CD14-positive monocyte (primary cell): ENCODE data around the gene PCBP3. TPM values are rescaled to one million over a fixed set of nuclear protein-coding genes. Genes with fewer than 3 reads are reported as not detected.
A peak's percentile ranks its signal among the peaks of the same experiment; 100 is the strongest.

ENCODE experiments used
- DNase-seq, 3 donors: peaks; one replicate each; pipeline ENCODE4 v3.0.0-alpha.2; 2011 to 2022
- H2AFZ ChIP-seq: 2 replicates; pipeline ENCODE4 v1.6.0; 2012; ENCODE audit warnings: mild to moderate bottlenecking, low read depth, low read length, inconsistent platforms; ENCODE audit not compliant: insufficient read depth, poor library complexity, severe bottlenecking
- H3K27ac ChIP-seq, 2 donors: 1 replicate in 1 of 2; 2 replicates in 1 of 2; pipeline ENCODE4 v1.5.1; 2012 to 2013; ENCODE audit warnings: low read length in 2 of 2, control low read depth in 1 of 2, inconsistent platforms in 1 of 2, low read depth in 1 of 2, mild to moderate bottlenecking in 1 of 2
- H3K27me3 ChIP-seq, 2 donors: one replicate each; pipeline versions ENCODE4 v1.6.0 to v1.6.1; 2011 to 2013; ENCODE audit warnings: low read length in 2 of 2; ENCODE audit not compliant: control insufficient read depth in 2 of 2, insufficient read depth in 2 of 2
- H3K36me3 ChIP-seq, 2 donors: replicated peaks in 1 of 2; 1 replicate in 1 of 2; 2 replicates in 1 of 2; pipeline versions ENCODE4 v1.5.1 to v1.6.1; 2012 to 2013; ENCODE audit warnings: low read length in 2 of 2, control low read depth in 1 of 2, inconsistent platforms in 1 of 2, mild to moderate bottlenecking in 1 of 2; ENCODE audit not compliant: insufficient read depth in 2 of 2, control insufficient read depth in 1 of 2
- H3K4me1 ChIP-seq, 2 donors: 1 replicate in 1 of 2; 2 replicates in 1 of 2; pipeline versions ENCODE4 v1.5.1 to v1.6.1; 2012 to 2013; ENCODE audit warnings: low read length in 2 of 2, control low read depth in 1 of 2, inconsistent platforms in 1 of 2, mild to moderate bottlenecking in 1 of 2, moderate library complexity in 1 of 2; ENCODE audit not compliant: insufficient read depth in 2 of 2, control insufficient read depth in 1 of 2
- H3K4me2 ChIP-seq: replicated peaks from 2 replicates; pipeline ENCODE3; 2012; ENCODE audit warnings: low read length, moderate library complexity, mild to moderate bottlenecking; ENCODE audit not compliant: poor library complexity, severe bottlenecking; ENCODE audit errors: extremely low read depth
- H3K4me3 ChIP-seq, 3 experiments: fragments of 200-600 bp in 1 of 3; sonication (generic) in 1 of 3; replicated peaks in 1 of 3; 1 replicate in 2 of 3; 2 replicates in 1 of 3; pipeline ENCODE4 v1.5.1; 2011 to 2013; ENCODE audit warnings: low read length in 3 of 3, mild to moderate bottlenecking in 3 of 3, control low read depth in 2 of 3, low read depth in 2 of 3, inconsistent platforms in 1 of 3, moderate library complexity in 1 of 3
- H3K79me2 ChIP-seq: 2 replicates; pipeline ENCODE4 v1.6.0; 2012; ENCODE audit warnings: mild to moderate bottlenecking, control low read depth, inconsistent platforms, low read length, moderate library complexity; ENCODE audit not compliant: insufficient read depth
- H3K9ac ChIP-seq: 2 replicates; pipeline ENCODE4 v1.6.0; 2017; ENCODE audit warnings: low read length, mild to moderate bottlenecking; ENCODE audit not compliant: insufficient read depth, poor library complexity, severe bottlenecking
- H3K9me3 ChIP-seq, 2 donors: replicated peaks in 1 of 2; 1 replicate in 1 of 2; 2 replicates in 1 of 2; pipeline versions ENCODE4 v1.5.1 to v1.6.1; 2012 to 2013; ENCODE audit warnings: low read length in 2 of 2, control low read depth in 1 of 2; ENCODE audit not compliant: control insufficient read depth in 1 of 2, insufficient read depth in 1 of 2
- H4K20me1 ChIP-seq: 2 replicates; pipeline ENCODE4 v1.6.0; 2012; ENCODE audit warnings: mild to moderate bottlenecking, low read length, control low read depth, moderate library complexity; ENCODE audit not compliant: insufficient read depth
- H3K27ac Mint-ChIP-seq, 7 donors: one replicate each; pipeline ENCODE4 v1.8.0; 2020; ENCODE audit warnings: mild to moderate bottlenecking in 7 of 7, mixed read lengths in 7 of 7, moderate library complexity in 6 of 7, inconsistent platforms in 2 of 7
- H3K27me3 Mint-ChIP-seq, 3 donors: one replicate each; pipeline ENCODE4 v1.8.0; 2021 to 2022; ENCODE audit warnings: low read depth in 3 of 3, mild to moderate bottlenecking in 3 of 3, mixed read lengths in 3 of 3, moderate library complexity in 3 of 3, inconsistent platforms in 1 of 3
- H3K36me3 Mint-ChIP-seq, 2 donors: one replicate each; pipeline ENCODE4 v1.8.0; 2020; ENCODE audit warnings: mixed read lengths in 2 of 2, inconsistent platforms in 1 of 2, mild to moderate bottlenecking in 1 of 2
- H3K4me1 Mint-ChIP-seq: one replicate; pipeline ENCODE4 v1.8.0; 2020; ENCODE audit warnings: mild to moderate bottlenecking, mixed read lengths
- H3K4me3 Mint-ChIP-seq, 2 donors: one replicate each; pipeline ENCODE4 v1.8.0; 2020; ENCODE audit warnings: mild to moderate bottlenecking in 2 of 2, mixed read lengths in 2 of 2, moderate library complexity in 1 of 2
- H3K9me3 Mint-ChIP-seq, 7 donors: one replicate each; pipeline ENCODE4 v1.8.0; 2020 to 2022; ENCODE audit warnings: mixed read lengths in 7 of 7, mild to moderate bottlenecking in 6 of 7, moderate library complexity in 6 of 7, inconsistent platforms in 2 of 7
- CTCF ChIP-seq: fragments of 200-600 bp; IDR thresholded peaks from one replicate; pipeline ENCODE4 v1.8.0; 2022; ENCODE audit warnings: antibody characterized with exemption, mild to moderate bottlenecking
- WGBS: methylation state at CpG from one replicate; pipeline ENCODE4 v1.1.5; 2013; ENCODE audit warnings: missing lambda C conversion rate; ENCODE audit not compliant: insufficient coverage; 5-methylcytosine and 5-hydroxymethylcytosine counted together
- intact Hi-C, 2 donors: fragments of 100-400 bp; cut with micrococcal nuclease; formaldehyde crosslinking; loops; one replicate each; pipeline versions ENCODE4 v1.15.0 to v1.15.1; 2023
- polyA plus RNA-seq, 3 donors: library from polyadenylated mRNA; depleted of rRNA in 1 of 3; unstranded in 2 of 3; stranded (reverse) in 1 of 3; fragments of 300-500 nt in 2 of 3; fragments of >200 nt in 1 of 3; fragmentation: Illumina TruSeq in 2 of 3; gene quantifications; 1 replicate in 2 of 3; 2 replicates in 1 of 3; pipeline ENCODE4 v1.2.3, GENCODE V29; 2012 to 2021

Gene PCBP3
- polyA plus RNA-seq, 3 donors: 0.34 to 0.49 TPM; not detected in 1

- intact Hi-C loops: no loop called here
- no CpG with 5 or more reads among the region's 1 CpG for WGBS
- Mint-ChIP-seq H3K27ac (no peak overlapping the region), H3K27me3 (peaks cover 0 to 3% (median 0%) of the 10 kb centered on the region in 3 donors), H3K4me3 (no peak overlapping the region), H3K36me3 (peaks cover 0 to 7% of the 10 kb centered on the region in 2 donors), H3K4me1 (peaks cover 6% of the 10 kb centered on the region), H3K9me3 (peaks cover 17 to 26% (median 20%) of the 10 kb centered on the region in 7 donors)
- no peaks in the 10 kb centered on the region for H3K79me2 ChIP-seq
- H3K9me3 ChIP-seq: peaks cover 14 to 15% of the 10 kb centered on the region in 2 donors
- no peaks in the 10 kb centered on the region for H3K27me3 ChIP-seq
- H3K27ac ChIP-seq: no peak overlapping the region
- no peak overlapping the region for H3K4me3 ChIP-seq
- no peak for TF ChIP-seq CTCF
- no peak for DNase-seq
- H4K20me1 ChIP-seq: no peaks in the 10 kb centered on the region
- H3K4me1 ChIP-seq: no peaks in the 10 kb centered on the region
- no peak overlapping the region for H3K4me2 ChIP-seq
- H3K9ac ChIP-seq: no peak overlapping the region
- no peaks in the 10 kb centered on the region for H3K36me3 ChIP-seq
- H2AFZ ChIP-seq: no peak overlapping the region
Measured at GRCh38 chr21:45778686-45779085, 135.2 kb downstream of the PCBP3 start.

- TF ChIP-seq CTCF: no peak
- Mint-ChIP-seq H3K36me3 (peaks cover 0 to 7% of the 10 kb centered on the region in 2 donors), H3K27me3 (peaks cover 0 to 3% (median 0%) of the 10 kb centered on the region in 3 donors), H3K4me3 (no peak overlapping the region), H3K4me1 (peaks cover 6% of the 10 kb centered on the region), H3K9me3 (peaks cover 15 to 25% (median 20%) of the 10 kb centered on the region in 7 donors), H3K27ac (peak overlapping the region in 1 of 7 donors; percentile 20)
- Histone ChIP-seq H3K27ac (no peak overlapping the region), H3K79me2 (no peaks in the 10 kb centered on the region), H3K9me3 (peaks cover 14 to 15% of the 10 kb centered on the region in 2 donors), H3K4me1 (no peaks in the 10 kb centered on the region), H4K20me1 (no peaks in the 10 kb centered on the region), H3K27me3 (no peaks in the 10 kb centered on the region), H2AFZ (no peak overlapping the region), H3K4me2 (no peak overlapping the region), H3K4me3 (no peak overlapping the region), H3K36me3 (no peaks in the 10 kb centered on the region), H3K9ac (no peak overlapping the region)
- no CpG with 5 or more reads among the region's 3 CpGs for WGBS
- intact Hi-C loops: no loop called here
- DNase-seq: no peak
Measured at GRCh38 chr21:45779226-45779625, 135.7 kb downstream of the PCBP3 start.
